ENCODE data around the gene NHLRC4. TPM values are rescaled to one million over a fixed set of nuclear protein-coding genes. Genes with fewer than 3 reads are reported as not detected.

Gene NHLRC4
- total and polyA plus RNA-seq, 9 of the 15 experiments (the other 6 are each of a cell fraction or from before 2014, with no cell fraction given): 0.24 to 3.7 (median 1.3) TPM; not detected in 2

GRCh38 chr16:566475-567372 lies at the start of gene NHLRC4 (continued):
- TF ChIP-seq, protein P1, sequence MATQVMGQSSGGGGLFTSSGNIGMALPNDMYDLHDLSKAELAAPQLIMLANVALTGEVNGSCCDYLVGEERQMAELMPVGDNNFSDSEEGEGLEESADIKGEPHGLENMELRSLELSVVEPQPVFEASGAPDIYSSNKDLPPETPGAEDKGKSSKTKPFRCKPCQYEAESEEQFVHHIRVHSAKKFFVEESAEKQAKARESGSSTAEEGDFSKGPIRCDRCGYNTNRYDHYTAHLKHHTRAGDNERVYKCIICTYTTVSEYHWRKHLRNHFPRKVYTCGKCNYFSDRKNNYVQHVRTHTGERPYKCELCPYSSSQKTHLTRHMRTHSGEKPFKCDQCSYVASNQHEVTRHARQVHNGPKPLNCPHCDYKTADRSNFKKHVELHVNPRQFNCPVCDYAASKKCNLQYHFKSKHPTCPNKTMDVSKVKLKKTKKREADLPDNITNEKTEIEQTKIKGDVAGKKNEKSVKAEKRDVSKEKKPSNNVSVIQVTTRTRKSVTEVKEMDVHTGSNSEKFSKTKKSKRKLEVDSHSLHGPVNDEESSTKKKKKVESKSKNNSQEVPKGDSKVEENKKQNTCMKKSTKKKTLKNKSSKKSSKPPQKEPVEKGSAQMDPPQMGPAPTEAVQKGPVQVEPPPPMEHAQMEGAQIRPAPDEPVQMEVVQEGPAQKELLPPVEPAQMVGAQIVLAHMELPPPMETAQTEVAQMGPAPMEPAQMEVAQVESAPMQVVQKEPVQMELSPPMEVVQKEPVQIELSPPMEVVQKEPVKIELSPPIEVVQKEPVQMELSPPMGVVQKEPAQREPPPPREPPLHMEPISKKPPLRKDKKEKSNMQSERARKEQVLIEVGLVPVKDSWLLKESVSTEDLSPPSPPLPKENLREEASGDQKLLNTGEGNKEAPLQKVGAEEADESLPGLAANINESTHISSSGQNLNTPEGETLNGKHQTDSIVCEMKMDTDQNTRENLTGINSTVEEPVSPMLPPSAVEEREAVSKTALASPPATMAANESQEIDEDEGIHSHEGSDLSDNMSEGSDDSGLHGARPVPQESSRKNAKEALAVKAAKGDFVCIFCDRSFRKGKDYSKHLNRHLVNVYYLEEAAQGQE (IDR thresholded peaks at IDR 0.05; ENCODE audit: borderline replicate concordance): no peak
- TF ChIP-seq, protein P1 (CRISPR knock-in tag; IDR thresholded peaks at IDR 0.05; ENCODE audit: low read depth): 0 out of 2 replicates have a peak, but pooled peaks have one; percentile 39
- TF ChIP-seq XRCC4 (IDR thresholded peaks at IDR 0.05; ENCODE audit: extremely low read depth, insufficient read depth, insufficient read length): no peak
- TF ChIP-seq CEBPB (tag; IDR thresholded peaks at IDR 0.05): 0 out of 2 replicates have a peak, but pooled peaks have one; percentile 12
- TF ChIP-seq, protein P2, sequence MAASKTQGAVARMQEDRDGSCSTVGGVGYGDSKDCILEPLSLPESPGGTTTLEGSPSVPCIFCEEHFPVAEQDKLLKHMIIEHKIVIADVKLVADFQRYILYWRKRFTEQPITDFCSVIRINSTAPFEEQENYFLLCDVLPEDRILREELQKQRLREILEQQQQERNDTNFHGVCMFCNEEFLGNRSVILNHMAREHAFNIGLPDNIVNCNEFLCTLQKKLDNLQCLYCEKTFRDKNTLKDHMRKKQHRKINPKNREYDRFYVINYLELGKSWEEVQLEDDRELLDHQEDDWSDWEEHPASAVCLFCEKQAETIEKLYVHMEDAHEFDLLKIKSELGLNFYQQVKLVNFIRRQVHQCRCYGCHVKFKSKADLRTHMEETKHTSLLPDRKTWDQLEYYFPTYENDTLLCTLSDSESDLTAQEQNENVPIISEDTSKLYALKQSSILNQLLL (CRISPR knock-in tag; IDR thresholded peaks at IDR 0.05; ENCODE audit: borderline replicate concordance): no peak
- TF ChIP-seq ZNF253 (CRISPR knock-in tag; conservative IDR thresholded peaks at IDR 0.05): no peak
- TF ChIP-seq TCF3 (CRISPR knock-in tag; IDR thresholded peaks at IDR 0.05): peak; percentile 53
- TF ChIP-seq, protein P3, sequence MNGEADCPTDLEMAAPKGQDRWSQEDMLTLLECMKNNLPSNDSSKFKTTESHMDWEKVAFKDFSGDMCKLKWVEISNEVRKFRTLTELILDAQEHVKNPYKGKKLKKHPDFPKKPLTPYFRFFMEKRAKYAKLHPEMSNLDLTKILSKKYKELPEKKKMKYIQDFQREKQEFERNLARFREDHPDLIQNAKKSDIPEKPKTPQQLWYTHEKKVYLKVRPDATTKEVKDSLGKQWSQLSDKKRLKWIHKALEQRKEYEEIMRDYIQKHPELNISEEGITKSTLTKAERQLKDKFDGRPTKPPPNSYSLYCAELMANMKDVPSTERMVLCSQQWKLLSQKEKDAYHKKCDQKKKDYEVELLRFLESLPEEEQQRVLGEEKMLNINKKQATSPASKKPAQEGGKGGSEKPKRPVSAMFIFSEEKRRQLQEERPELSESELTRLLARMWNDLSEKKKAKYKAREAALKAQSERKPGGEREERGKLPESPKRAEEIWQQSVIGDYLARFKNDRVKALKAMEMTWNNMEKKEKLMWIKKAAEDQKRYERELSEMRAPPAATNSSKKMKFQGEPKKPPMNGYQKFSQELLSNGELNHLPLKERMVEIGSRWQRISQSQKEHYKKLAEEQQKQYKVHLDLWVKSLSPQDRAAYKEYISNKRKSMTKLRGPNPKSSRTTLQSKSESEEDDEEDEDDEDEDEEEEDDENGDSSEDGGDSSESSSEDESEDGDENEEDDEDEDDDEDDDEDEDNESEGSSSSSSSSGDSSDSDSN (IDR thresholded peaks at IDR 0.05; ENCODE audit: borderline replicate concordance in 1 of 2, low read depth in 2 of 2, low read length in 2 of 2): peak; percentile 24 to 37; a peak in 1 of 4 replicates
- TF ChIP-seq ZNF561 (CRISPR knock-in tag; conservative IDR thresholded peaks at IDR 0.05): no peak
- TF ChIP-seq RFX7 (CRISPR knock-in tag; IDR thresholded peaks at IDR 0.05): no peak
- no peak for TF ChIP-seq ZNF445 (CRISPR knock-in tag; IDR thresholded peaks at IDR 0.05; ENCODE audit: low read depth)
- no peak for TF ChIP-seq NCOA2 (IDR thresholded peaks at IDR 0.05; ENCODE audit: partially characterized antibody in 2 of 2)
- TF ChIP-seq TCF7 (IDR thresholded peaks at IDR 0.05; ENCODE audit: borderline replicate concordance): no peak
- TF ChIP-seq ELK3 (CRISPR knock-in tag; IDR thresholded peaks at IDR 0.05): no peak
